Activated CD4-positive, alpha-beta memory T cell treated with anti-CD3 and anti-CD28 coated beads, Interleukin-2, amount 10 ng/mL, durations not matched to agents 7 days and 5 days (primary cell): ENCODE results near the gene PPFIA1. TPM values are rescaled to one million over a fixed set of nuclear protein-coding genes. Genes with fewer than 3 reads are reported as not detected.
"Not testable (repeated sequence)": the region's sequence is repeated elsewhere in the genome, so short reads cannot be mapped to it uniquely, and the experiment has no call there.

Experiments used
- CTCF ChIA-PET: fragments of 350-600 bp; sonication (Branson Sonifier 250); formaldehyde crosslinking; loops from one replicate; lab custom pipeline; 2021; ENCODE audit warnings: antibody characterized with exemption, inconsistent platforms; lab: Charles Lee
- POLR2A ChIA-PET: fragments of 350-600 bp; sonication (Branson Sonifier 250); formaldehyde crosslinking; loops from one replicate; lab custom pipeline; 2021; ENCODE audit warnings: antibody characterized with exemption; lab: Charles Lee
- DNase-seq: peaks from one replicate; pipeline ENCODE4 v3.0.0-alpha.2; 2020
- H3K27ac Mint-ChIP-seq: one replicate; pipeline ENCODE4 v1.8.0; 2021; ENCODE audit warnings: mild to moderate bottlenecking, mixed read lengths
- H3K27me3 Mint-ChIP-seq: one replicate; pipeline ENCODE4 v1.8.0; 2021; ENCODE audit warnings: mixed read lengths
- H3K36me3 Mint-ChIP-seq: one replicate; pipeline ENCODE4 v1.8.0; 2021; ENCODE audit warnings: low read depth, mixed read lengths
- H3K4me1 Mint-ChIP-seq: one replicate; pipeline ENCODE4 v1.8.0; 2021; ENCODE audit warnings: mixed read lengths
- H3K4me3 Mint-ChIP-seq: one replicate; pipeline ENCODE4 v1.8.0; 2021; ENCODE audit warnings: mild to moderate bottlenecking, mixed read lengths
- H3K9me3 Mint-ChIP-seq: one replicate; pipeline ENCODE4 v1.8.0; 2021; ENCODE audit warnings: mixed read lengths
- total RNA-seq, 2 experiments: library from RNA; stranded (reverse); gene quantifications; one replicate each; pipeline ENCODE4 v1.2.3, GENCODE V29; 2021

PPFIA1 gene
- total RNA-seq, 2 experiments from 2014 or later, result 22.5 to 23.8 TPM

- POLR2A ChIA-PET, result no interaction called here
Observed at GRCh38 chr11:70290361-70291065, 20.0 kb downstream of the PPFIA1 start.

GRCh38 chr11:70292166-70292565, 21.7 kb downstream of the PPFIA1 start:
- H3K4me3 Mint-ChIP-seq, result no peak overlapping the region

More at GRCh38 chr11:70290361-70291065, 20.0 kb downstream of the PPFIA1 start:
- H3K36me3 Mint-ChIP-seq, result peaks cover 37% of the 10 kb centered on the region
- H3K27ac Mint-ChIP-seq, result no peak overlapping the region
- CTCF ChIA-PET, result no interaction called here
- H3K9me3 Mint-ChIP-seq, result no peaks in the 10 kb centered on the region
- no peaks in the 10 kb centered on the region for H3K27me3 Mint-ChIP-seq
- no peak for DNase-seq
- H3K4me3 Mint-ChIP-seq, result no peak overlapping the region
- peaks cover 2% of the 10 kb centered on the region for H3K4me1 Mint-ChIP-seq

GRCh38 chr11:70292863-70293262, 22.4 kb downstream of the PPFIA1 start:
- Mint-ChIP-seq H3K9me3 (no peaks in the 10 kb centered on the region), H3K27me3 (no peaks in the 10 kb centered on the region), H3K36me3 (peaks cover 27% of the 10 kb centered on the region), H3K4me1 (peaks cover 2% of the 10 kb centered on the region), H3K27ac (no peak overlapping the region), H3K4me3 (no peak overlapping the region)
- ChIA-PET CTCF (no interaction called here), POLR2A (no interaction called here)
- no peak for DNase-seq

More at GRCh38 chr11:70292166-70292565, 21.7 kb downstream of the PPFIA1 start:
- CTCF ChIA-PET, result no interaction called here
- no peak for DNase-seq
- Mint-ChIP-seq H3K27me3 (no peaks in the 10 kb centered on the region), H3K9me3 (no peaks in the 10 kb centered on the region), H3K4me1 (peaks cover 2% of the 10 kb centered on the region), H3K36me3 (peaks cover 27% of the 10 kb centered on the region), H3K27ac (no peak overlapping the region)
- POLR2A ChIA-PET, result no interaction called here

GRCh38 chr11:70295166-70295565, 24.7 kb downstream of the PPFIA1 start:
- H3K36me3 Mint-ChIP-seq, result peaks cover 21% of the 10 kb centered on the region
- H3K9me3 Mint-ChIP-seq, H3K4me1 Mint-ChIP-seq, H3K27me3 Mint-ChIP-seq, H3K4me3 Mint-ChIP-seq, H3K27ac Mint-ChIP-seq, POLR2A ChIA-PET, CTCF ChIA-PET, DNase-seq: not testable (repeated sequence)

GRCh38 chr11:70296681-70297080, 26.2 kb downstream of the PPFIA1 start:
- Mint-ChIP-seq H3K4me1 (peaks cover 2% of the 10 kb centered on the region), H3K36me3 (peaks cover 18% of the 10 kb centered on the region), H3K27me3 (no peaks in the 10 kb centered on the region), H3K9me3 (no peaks in the 10 kb centered on the region), H3K4me3 (no peak overlapping the region), H3K27ac (no peak overlapping the region)
- no peak for DNase-seq
- CTCF ChIA-PET, result no interaction called here
- POLR2A ChIA-PET, result no interaction called here

GRCh38 chr11:70297341-70297740, 26.9 kb downstream of the PPFIA1 start:
- H3K4me1 Mint-ChIP-seq, result peaks cover 2% of the 10 kb centered on the region
- H3K4me3 Mint-ChIP-seq, result no peak overlapping the region
- ChIA-PET POLR2A (no interaction called here), CTCF (no interaction called here)
- no peaks in the 10 kb centered on the region for H3K27me3 Mint-ChIP-seq
- DNase-seq, result no peak
- H3K9me3 Mint-ChIP-seq, result no peaks in the 10 kb centered on the region
- H3K36me3 Mint-ChIP-seq, result peaks cover 18% of the 10 kb centered on the region
- H3K27ac Mint-ChIP-seq, result no peak overlapping the region

GRCh38 chr11:70298243-70298915, 27.9 kb downstream of the PPFIA1 start:
- H3K4me3 Mint-ChIP-seq, result no peak overlapping the region
- ChIA-PET POLR2A (no interaction called here), CTCF (no interaction called here)
- no peak overlapping the region for H3K27ac Mint-ChIP-seq
- H3K27me3 Mint-ChIP-seq, result no peaks in the 10 kb centered on the region
- no peak for DNase-seq
- peaks cover 10% of the 10 kb centered on the region for H3K36me3 Mint-ChIP-seq
- no peaks in the 10 kb centered on the region for H3K9me3 Mint-ChIP-seq
- H3K4me1 Mint-ChIP-seq, result peaks cover 2% of the 10 kb centered on the region

GRCh38 chr11:70299636-70300035, 29.1 kb downstream of the PPFIA1 start:
- POLR2A ChIA-PET, result no interaction called here
- H3K27ac Mint-ChIP-seq, result no peak overlapping the region
- no peak for DNase-seq
- no peaks in the 10 kb centered on the region for H3K9me3 Mint-ChIP-seq
- no peaks in the 10 kb centered on the region for H3K4me1 Mint-ChIP-seq
- H3K27me3 Mint-ChIP-seq, result no peaks in the 10 kb centered on the region
- no peak overlapping the region for H3K4me3 Mint-ChIP-seq
- H3K36me3 Mint-ChIP-seq, result peaks cover 3% of the 10 kb centered on the region
- CTCF ChIA-PET, result no interaction called here

GRCh38 chr11:70301191-70301590, 30.7 kb downstream of the PPFIA1 start:
- ChIA-PET CTCF (no interaction called here), POLR2A (no interaction called here)
- peaks cover 3% of the 10 kb centered on the region for H3K36me3 Mint-ChIP-seq

GRCh38 chr11:70301721-70302418, 31.4 kb downstream of the PPFIA1 start:
- DNase-seq, result no peak
- no peaks in the 10 kb centered on the region for H3K27me3 Mint-ChIP-seq
- no peak overlapping the region for H3K27ac Mint-ChIP-seq
- peaks cover 3% of the 10 kb centered on the region for H3K36me3 Mint-ChIP-seq
- CTCF ChIA-PET, result interaction anchor here (0.7 kb wide), 1 partner anchor 1493 kb away, joined by 3 read pairs; no protein-coding TSS in a partner anchor
- no peaks in the 10 kb centered on the region for H3K4me1 Mint-ChIP-seq
- no peak overlapping the region for H3K4me3 Mint-ChIP-seq
- POLR2A ChIA-PET, result no interaction called here
- no peaks in the 10 kb centered on the region for H3K9me3 Mint-ChIP-seq

More at GRCh38 chr11:70301191-70301590, 30.7 kb downstream of the PPFIA1 start:
- Mint-ChIP-seq H3K4me1 (no peaks in the 10 kb centered on the region), H3K4me3 (no peak overlapping the region), H3K27me3 (no peaks in the 10 kb centered on the region), H3K9me3 (no peaks in the 10 kb centered on the region), H3K27ac (no peak overlapping the region)
- DNase-seq, result no peak

GRCh38 chr11:70302419-70302752, 31.9 kb downstream of the PPFIA1 start:
- H3K27me3 Mint-ChIP-seq, result no peaks in the 10 kb centered on the region
- no peaks in the 10 kb centered on the region for H3K9me3 Mint-ChIP-seq
- DNase-seq, result no peak
- CTCF ChIA-PET, result interaction anchor here (0.7 kb wide), 1 partner anchor 1493 kb away, joined by 3 read pairs; no protein-coding TSS in a partner anchor
- POLR2A ChIA-PET, result no interaction called here
- H3K36me3 Mint-ChIP-seq, result peaks cover under 1% of the 10 kb centered on the region
- H3K4me3 Mint-ChIP-seq, result no peak overlapping the region
- H3K4me1 Mint-ChIP-seq, result no peaks in the 10 kb centered on the region
- H3K27ac Mint-ChIP-seq, result no peak overlapping the region

GRCh38 chr11:70303070-70303469, 32.6 kb downstream of the PPFIA1 start:
- Mint-ChIP-seq H3K4me3 (no peak overlapping the region), H3K4me1 (no peaks in the 10 kb centered on the region), H3K27me3 (no peaks in the 10 kb centered on the region), H3K36me3 (no peaks in the 10 kb centered on the region), H3K9me3 (no peaks in the 10 kb centered on the region), H3K27ac (no peak overlapping the region)
- ChIA-PET POLR2A (no interaction called here), CTCF (no interaction called here)
- DNase-seq, result no peak

- CTCF ChIA-PET, result no interaction called here
- POLR2A ChIA-PET, result no interaction called here
- H3K27ac Mint-ChIP-seq, result no peak overlapping the region
Observed at GRCh38 chr11:70304208-70304603, 33.7 kb downstream of the PPFIA1 start.

More at GRCh38 chr11:70304208-70304603, 33.7 kb downstream of the PPFIA1 start:
- Mint-ChIP-seq H3K9me3 (no peaks in the 10 kb centered on the region), H3K36me3 (no peaks in the 10 kb centered on the region), H3K4me1 (no peaks in the 10 kb centered on the region), H3K27me3 (no peaks in the 10 kb centered on the region), H3K4me3 (no peak overlapping the region)
- DNase-seq, result no peak
